HepG2 (cell line): ENCODE measurements around the gene VPS54. TPM values are rescaled to one million over a fixed set of nuclear protein-coding genes. Genes with fewer than 3 reads are reported as not detected.

ENCODE experiments used
- ATF1 ChIP-seq: IDR thresholded peaks from 2 replicates; pipeline ENCODE4 v1.6.1; 2016; ENCODE audit warnings: mild to moderate bottlenecking, control low read depth
- BORCS8-MEF2B ChIP-seq: sonication (generic); formaldehyde crosslinking; IDR thresholded peaks from 2 replicates; pipeline ENCODE4 v1.8.0; 2022; ENCODE audit warnings: mild to moderate bottlenecking, missing genetic modification reagents
- FIP1L1 ChIP-seq: fragments of 200-400 bp; formaldehyde crosslinking; IDR thresholded peaks from 2 replicates; pipeline ENCODE4 v1.6.1; 2018; ENCODE audit warnings: low read depth, mild to moderate bottlenecking, low read length, moderate library complexity, borderline replicate concordance; ENCODE audit not compliant: insufficient read depth
- FOSL2 ChIP-seq: sonication (generic); formaldehyde crosslinking; IDR thresholded peaks from 2 replicates; pipeline ENCODE4 v1.4.0; 2020; ENCODE audit warnings: missing genetic modification reagents
- FOXP1 ChIP-seq, 2 experiments: fragments of 450-650 bp in 1 of 2; IDR thresholded peaks; 2 replicates each; pipeline ENCODE4 v1.6.1; 2017 to 2018; ENCODE audit warnings: antibody characterized with exemption in 1 of 2
- HDAC2 ChIP-seq: sonication (generic); formaldehyde crosslinking; IDR thresholded peaks from 2 replicates; pipeline ENCODE4 v1.4.0; 2020; ENCODE audit warnings: missing genetic modification reagents
- HHEX ChIP-seq: IDR thresholded peaks from 2 replicates; pipeline ENCODE4 v1.6.1; 2016; ENCODE audit warnings: control low read depth
- HNRNPUL1 ChIP-seq: fragments of 200-400 bp; formaldehyde crosslinking; IDR thresholded peaks from 2 replicates; pipeline ENCODE4 v1.6.1; 2017; ENCODE audit warnings: low read depth, mild to moderate bottlenecking, low read length, moderate library complexity
- ISL2 ChIP-seq: sonication (generic); formaldehyde crosslinking; IDR thresholded peaks from 2 replicates; pipeline ENCODE4 v1.5.0; 2020; ENCODE audit warnings: missing genetic modification reagents
- KDM2A ChIP-seq: sonication (generic); formaldehyde crosslinking; IDR thresholded peaks from 2 replicates; pipeline ENCODE4 v1.4.0; 2020; ENCODE audit warnings: low read depth, missing genetic modification reagents, borderline replicate concordance
- NCOA2 ChIP-seq: sonication (generic); formaldehyde crosslinking; IDR thresholded peaks from 2 replicates; pipeline ENCODE4 v1.8.0; 2022; ENCODE audit warnings: inconsistent platforms
- NCOR1 ChIP-seq: fragments of 200-600 bp; sonication (generic); IDR thresholded peaks from 2 replicates; pipeline ENCODE4 v1.7.0; 2017; ENCODE audit warnings: antibody characterized with exemption, low read length, borderline replicate concordance
- POGZ ChIP-seq: sonication (generic); formaldehyde crosslinking; IDR thresholded peaks from 2 replicates; pipeline ENCODE4 v1.4.0; 2020; ENCODE audit warnings: mild to moderate bottlenecking, missing genetic modification reagents
- TEAD2 ChIP-seq: sonication (generic); formaldehyde crosslinking; IDR thresholded peaks from 2 replicates; pipeline ENCODE4 v1.9.0; 2021; ENCODE audit warnings: missing genetic modification reagents
- U2AF1 ChIP-seq: fragments of 200-400 bp; formaldehyde crosslinking; optimal IDR thresholded peaks from 2 replicates; pipeline ENCODE3; 2017; ENCODE audit warnings: mild to moderate bottlenecking, low read depth, low read length
- WIZ ChIP-seq: sonication (generic); formaldehyde crosslinking; IDR thresholded peaks from 2 replicates; pipeline ENCODE4 v1.5.1; 2020; ENCODE audit warnings: mild to moderate bottlenecking, missing genetic modification reagents
- ZFP37 ChIP-seq: sonication (generic); formaldehyde crosslinking; IDR thresholded peaks from 2 replicates; pipeline ENCODE4 v1.4.0; 2020; ENCODE audit warnings: missing genetic modification reagents, borderline replicate concordance
- ZNF260 ChIP-seq: sonication (generic); formaldehyde crosslinking; IDR thresholded peaks from 2 replicates; pipeline ENCODE4 v1.4.0; 2020; ENCODE audit warnings: missing genetic modification reagents, low read depth, mild to moderate bottlenecking, borderline replicate concordance
- ZNF343 ChIP-seq: sonication (generic); formaldehyde crosslinking; IDR thresholded peaks from 2 replicates; pipeline ENCODE4 v1.4.0; 2020; ENCODE audit warnings: mild to moderate bottlenecking, missing genetic modification reagents
- ZNF672 ChIP-seq: sonication (generic); formaldehyde crosslinking; IDR thresholded peaks from 2 replicates; pipeline ENCODE4 v1.8.1; 2022; ENCODE audit warnings: missing genetic modification reagents
- ZNF766 ChIP-seq: sonication (generic); formaldehyde crosslinking; IDR thresholded peaks from 2 replicates; pipeline ENCODE4 v1.5.0; 2020; ENCODE audit warnings: missing genetic modification reagents, borderline replicate concordance
- ZNF776 ChIP-seq: sonication (generic); formaldehyde crosslinking; IDR thresholded peaks from 2 replicates; pipeline ENCODE4 v1.4.0; 2020; ENCODE audit warnings: mild to moderate bottlenecking, missing genetic modification reagents
- polyA plus RNA-seq, 8 experiments: library from polyadenylated mRNA; depleted of rRNA in 3 of 8; stranded (reverse) in 7 of 8; unstranded in 1 of 8; fragments of >200 nt; fragmentation: Illumina TruSeq in 4 of 8; extraction: Trizol in 4 of 8; gene quantifications; 2 replicates each; pipeline versions ENCODE4 v1.2.1 to v1.2.3, GENCODE V29; 2011 to 2016; ENCODE audit warnings: low read depth in 4 of 8, missing spikeins in 1 of 8, mixed read lengths in 1 of 8; ENCODE audit not compliant: insufficient read depth in 1 of 8
- total RNA-seq, 5 experiments: library from RNA; depleted of rRNA; stranded (reverse); fragments of >200 nt; fragmentation: Illumina TruSeq; extraction: Trizol; gene quantifications; 2 replicates each; pipeline ENCODE4 v1.2.3, GENCODE V29; 2016; ENCODE audit warnings: low read depth in 1 of 5
- TF ChIP-seq, protein P1 (sequence below): sonication (generic); formaldehyde crosslinking; IDR thresholded peaks from 2 replicates; pipeline ENCODE4 v1.4.0; 2020; ENCODE audit warnings: missing genetic modification reagents
- TF ChIP-seq, protein P2 (sequence below): IDR thresholded peaks from 2 replicates; pipeline ENCODE4 v1.6.1; 2016; ENCODE audit warnings: missing biosample characterization, missing genetic modification reagents, low read depth
- TF ChIP-seq, protein P3 (sequence below): sonication (generic); formaldehyde crosslinking; IDR thresholded peaks from 2 replicates; pipeline ENCODE4 v1.8.1; 2023; ENCODE audit warnings: mild to moderate bottlenecking, missing genetic modification reagents, borderline replicate concordance
- TF ChIP-seq, protein P4 (sequence below): sonication (generic); formaldehyde crosslinking; conservative IDR thresholded peaks from 2 replicates; pipeline ENCODE4 v1.8.0; 2022; ENCODE audit warnings: mild to moderate bottlenecking, moderate library complexity, missing genetic modification reagents

The VPS54 gene
- total and polyA plus RNA-seq, 2 of the 13 experiments (the other 11 are each of a cell fraction or from before 2014, with no cell fraction given), result 64.7 to 77.5 TPM

DNA sequence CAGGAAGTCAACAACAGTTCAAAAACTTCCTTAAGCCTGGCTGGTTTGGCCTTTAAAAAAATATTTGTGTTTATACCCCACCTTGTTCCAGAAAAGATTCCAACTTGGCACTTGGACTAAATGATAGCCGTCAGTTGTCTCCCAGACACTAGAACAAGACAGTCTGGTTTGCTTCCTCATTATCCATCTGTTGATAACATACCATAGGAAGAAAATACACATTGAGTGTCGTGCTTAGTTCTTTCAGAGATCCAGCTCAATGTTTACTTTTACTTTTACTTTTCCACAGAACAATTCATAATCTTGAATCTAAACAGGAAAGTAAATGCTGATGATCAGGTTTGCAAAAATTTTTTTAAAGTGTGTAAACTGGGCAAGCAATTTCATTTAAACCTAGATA lies 2.4 kb upstream of the VPS54 start (continued):
- no peak for TF ChIP-seq KDM2A (CRISPR knock-in tag)
- no peak for TF ChIP-seq ZNF260 (CRISPR knock-in tag)
- no peak for TF ChIP-seq HHEX
- TF ChIP-seq, protein P1, sequence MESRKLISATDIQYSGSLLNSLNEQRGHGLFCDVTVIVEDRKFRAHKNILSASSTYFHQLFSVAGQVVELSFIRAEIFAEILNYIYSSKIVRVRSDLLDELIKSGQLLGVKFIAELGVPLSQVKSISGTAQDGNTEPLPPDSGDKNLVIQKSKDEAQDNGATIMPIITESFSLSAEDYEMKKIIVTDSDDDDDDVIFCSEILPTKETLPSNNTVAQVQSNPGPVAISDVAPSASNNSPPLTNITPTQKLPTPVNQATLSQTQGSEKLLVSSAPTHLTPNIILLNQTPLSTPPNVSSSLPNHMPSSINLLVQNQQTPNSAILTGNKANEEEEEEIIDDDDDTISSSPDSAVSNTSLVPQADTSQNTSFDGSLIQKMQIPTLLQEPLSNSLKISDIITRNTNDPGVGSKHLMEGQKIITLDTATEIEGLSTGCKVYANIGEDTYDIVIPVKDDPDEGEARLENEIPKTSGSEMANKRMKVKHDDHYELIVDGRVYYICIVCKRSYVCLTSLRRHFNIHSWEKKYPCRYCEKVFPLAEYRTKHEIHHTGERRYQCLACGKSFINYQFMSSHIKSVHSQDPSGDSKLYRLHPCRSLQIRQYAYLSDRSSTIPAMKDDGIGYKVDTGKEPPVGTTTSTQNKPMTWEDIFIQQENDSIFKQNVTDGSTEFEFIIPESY (CRISPR knock-in tag), result no peak
- no peak for TF ChIP-seq ZNF776 (CRISPR knock-in tag)
- 0 out of 2 replicates have a peak, but pooled peaks have one; percentile 31 for TF ChIP-seq ISL2
- TF ChIP-seq ZNF766 (CRISPR knock-in tag), result no peak
- TF ChIP-seq HDAC2, result peak; percentile 53; the same call in 1 of the 2 replicates
- TF ChIP-seq ZNF343 (CRISPR knock-in tag), result no peak
- TF ChIP-seq, protein P2, sequence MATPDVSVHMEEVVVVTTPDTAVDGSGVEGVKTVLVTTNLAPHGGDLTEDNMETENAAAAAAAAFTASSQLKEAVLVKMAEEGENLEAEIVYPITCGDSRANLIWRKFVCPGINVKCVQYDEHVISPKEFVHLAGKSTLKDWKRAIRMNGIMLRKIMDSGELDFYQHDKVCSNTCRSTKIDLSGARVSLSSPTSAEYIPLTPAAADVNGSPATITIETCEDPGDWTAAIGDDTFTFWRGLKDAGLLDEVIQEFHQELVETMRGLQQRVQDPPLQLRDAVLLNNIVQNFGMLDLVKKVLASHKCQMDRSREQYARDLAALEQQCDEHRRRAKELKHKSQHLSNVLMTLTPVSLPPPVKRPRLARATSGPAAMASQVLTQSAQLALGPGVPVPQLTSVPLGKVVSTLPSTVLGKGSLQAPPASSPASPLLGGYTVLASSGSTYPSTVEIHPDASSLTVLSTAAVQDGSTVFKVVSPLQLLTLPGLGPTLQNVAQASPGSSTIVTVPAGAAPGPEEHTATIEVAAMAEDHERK, result no peak
- TF ChIP-seq FOSL2 (CRISPR knock-in tag), result no peak
- no peak for TF ChIP-seq ZFP37 (CRISPR knock-in tag)
- no peak for TF ChIP-seq U2AF1
- TF ChIP-seq POGZ (CRISPR knock-in tag), result no peak
- TF ChIP-seq ATF1 (CRISPR knock-in tag), result 0 out of 2 replicates have a peak, but pooled peaks have one; percentile 14
- TF ChIP-seq BORCS8-MEF2B (CRISPR knock-in tag), result no peak
- no peak for TF ChIP-seq FOXP1 (IDR thresholded peaks at IDR 0.05)
- TF ChIP-seq FOXP1 (CRISPR knock-in tag; IDR thresholded peaks at IDR 0.05), result peak; percentile 66; the same call in 1 of the 2 replicates
- TF ChIP-seq WIZ, result no peak
- no peak for TF ChIP-seq HNRNPUL1
- no peak for TF ChIP-seq ZNF672
- TF ChIP-seq NCOR1, result no peak
- no peak; the same call in 1 of the 2 replicates for TF ChIP-seq NCOA2 (CRISPR knock-in tag)
- TF ChIP-seq, protein P3, sequence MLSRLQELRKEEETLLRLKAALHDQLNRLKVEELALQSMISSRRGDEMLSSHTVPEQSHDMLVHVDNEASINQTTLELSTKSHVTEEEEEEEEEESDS (CRISPR knock-in tag), result no peak
- TF ChIP-seq TEAD2 (CRISPR knock-in tag), result no peak
- no peak for TF ChIP-seq FIP1L1
- TF ChIP-seq, protein P4, sequence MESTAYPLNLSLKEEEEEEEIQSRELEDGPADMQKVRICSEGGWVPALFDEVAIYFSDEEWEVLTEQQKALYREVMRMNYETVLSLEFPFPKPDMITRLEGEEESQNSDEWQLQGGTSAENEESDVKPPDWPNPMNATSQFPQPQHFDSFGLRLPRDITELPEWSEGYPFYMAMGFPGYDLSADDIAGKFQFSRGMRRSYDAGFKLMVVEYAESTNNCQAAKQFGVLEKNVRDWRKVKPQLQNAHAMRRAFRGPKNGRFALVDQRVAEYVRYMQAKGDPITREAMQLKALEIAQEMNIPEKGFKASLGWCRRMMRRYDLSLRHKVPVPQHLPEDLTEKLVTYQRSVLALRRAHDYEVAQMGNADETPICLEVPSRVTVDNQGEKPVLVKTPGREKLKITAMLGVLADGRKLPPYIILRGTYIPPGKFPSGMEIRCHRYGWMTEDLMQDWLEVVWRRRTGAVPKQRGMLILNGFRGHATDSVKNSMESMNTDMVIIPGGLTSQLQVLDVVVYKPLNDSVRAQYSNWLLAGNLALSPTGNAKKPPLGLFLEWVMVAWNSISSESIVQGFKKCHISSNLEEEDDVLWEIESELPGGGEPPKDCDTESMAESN (CRISPR knock-in tag), result no peak
